Endothelial cell of umbilical vein (primary cell): ENCODE results near the gene SLC38A1.

Experiments used
- CTCF ChIP-seq, 2 donors: IDR thresholded peaks; 1 replicate in 1 of 2; 2 replicates in 1 of 2; pipeline ENCODE4 v1.5.1; 2011; ENCODE audit warnings: low read length in 2 of 2, mild to moderate bottlenecking in 2 of 2, moderate library complexity in 2 of 2, control low read depth in 1 of 2, inconsistent platforms in 1 of 2, low read depth in 1 of 2; ENCODE audit not compliant: insufficient read depth in 1 of 2; ENCODE audit errors: extremely low read depth in 1 of 2
- EZH2 ChIP-seq: IDR thresholded peaks from 2 replicates; pipeline ENCODE4 v1.6.1; 2012; ENCODE audit warnings: borderline replicate concordance, low read depth, mild to moderate bottlenecking, moderate library complexity, low read length, inconsistent platforms; ENCODE audit not compliant: severe bottlenecking
- MYC ChIP-seq: IDR thresholded peaks from one replicate; pipeline ENCODE4 v1.6.1; 2011; ENCODE audit warnings: mild to moderate bottlenecking, low read depth, low read length
- POLR2A ChIP-seq: IDR thresholded peaks from 2 replicates; pipeline ENCODE4 v1.6.1; 2012; ENCODE audit warnings: low read depth, mild to moderate bottlenecking, control low read depth, low read length
- POLR2AphosphoS5 ChIP-seq: IDR thresholded peaks from 2 replicates; pipeline ENCODE4 v1.6.1; 2012; ENCODE audit warnings: low read depth, mild to moderate bottlenecking, control low read depth, low read length, moderate library complexity; ENCODE audit not compliant: insufficient read depth
- TF ChIP-seq, protein P1 (sequence below): IDR thresholded peaks from 2 replicates; pipeline ENCODE4 v1.6.1; 2011; ENCODE audit not compliant: insufficient read depth, insufficient read length

DNA sequence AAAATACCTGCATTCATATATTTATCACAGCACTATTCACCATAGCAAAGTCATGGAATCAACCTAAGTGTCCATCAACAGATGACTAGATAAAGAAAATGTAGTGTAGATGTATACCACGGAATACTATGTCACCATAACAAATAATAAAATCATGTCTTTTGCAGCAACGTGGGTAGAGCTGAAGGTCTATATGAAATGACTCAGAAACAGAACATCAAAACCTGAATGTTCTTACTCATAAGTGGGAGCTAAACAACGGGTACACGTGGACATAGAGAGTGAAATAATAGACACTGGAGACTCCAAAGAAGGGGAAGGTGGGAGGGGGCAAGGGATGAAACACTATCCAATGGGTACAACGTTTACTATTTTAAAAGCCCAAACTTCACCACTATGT is 37.9 kb downstream of the SLC38A1 start:
- no peak for TF ChIP-seq POLR2AphosphoS5
- TF ChIP-seq CTCF (IDR thresholded peaks at IDR 0.05; ENCODE audit: extremely low read depth in 1 of 2, insufficient read depth in 1 of 2, low read depth in 1 of 2, low read length in 2 of 2): no peak
- TF ChIP-seq, protein P1, sequence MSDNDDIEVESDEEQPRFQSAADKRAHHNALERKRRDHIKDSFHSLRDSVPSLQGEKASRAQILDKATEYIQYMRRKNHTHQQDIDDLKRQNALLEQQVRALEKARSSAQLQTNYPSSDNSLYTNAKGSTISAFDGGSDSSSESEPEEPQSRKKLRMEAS: no peak
- no peak for TF ChIP-seq POLR2A
- no peak for TF ChIP-seq EZH2
- TF ChIP-seq MYC: no peak
